ENCODE data around the gene ENTPD7.

DNA sequence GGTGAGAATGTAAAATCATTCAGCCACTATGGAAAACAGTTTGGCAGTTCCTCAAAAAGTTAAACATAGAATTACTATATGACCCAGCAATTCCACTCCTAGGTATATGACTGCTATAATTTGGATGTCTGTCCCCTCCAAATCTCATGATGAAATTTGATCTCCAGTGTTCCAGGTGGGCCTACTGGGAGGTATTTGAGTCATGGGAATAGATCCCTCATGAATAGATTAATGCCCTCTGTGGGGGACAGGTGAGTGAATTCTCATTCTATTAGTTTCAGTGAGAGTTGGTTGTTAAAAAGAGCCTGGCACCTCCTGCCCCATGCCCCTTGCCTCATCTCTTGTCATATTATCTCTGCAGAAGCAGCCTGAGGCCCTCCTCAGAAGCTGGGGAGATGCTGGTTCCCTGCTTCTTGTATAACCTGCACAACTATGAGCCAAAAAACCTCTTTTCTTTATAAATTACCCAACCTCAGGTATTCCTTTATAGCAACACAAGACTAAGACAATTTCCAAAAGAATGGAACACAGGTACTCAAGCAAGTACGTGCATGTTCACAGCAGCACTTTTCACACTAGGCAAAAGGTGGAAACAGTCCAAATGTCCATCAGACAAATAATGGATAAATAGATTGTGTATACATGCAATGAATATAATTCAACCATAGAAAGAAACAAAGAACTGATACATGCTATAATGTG lies 30.2 kb upstream of the ENTPD7 start:
- TF ChIP-seq GATA2 (IDR thresholded peaks at IDR 0.05; ENCODE audit: low read depth, low read length) (no peak), GATA3 (IDR thresholded peaks at IDR 0.05; ENCODE audit: low read depth, low read length) (no peak)
